ENCODE measurements around the gene LYPD6B.

Gene LYPD6B

DNA sequence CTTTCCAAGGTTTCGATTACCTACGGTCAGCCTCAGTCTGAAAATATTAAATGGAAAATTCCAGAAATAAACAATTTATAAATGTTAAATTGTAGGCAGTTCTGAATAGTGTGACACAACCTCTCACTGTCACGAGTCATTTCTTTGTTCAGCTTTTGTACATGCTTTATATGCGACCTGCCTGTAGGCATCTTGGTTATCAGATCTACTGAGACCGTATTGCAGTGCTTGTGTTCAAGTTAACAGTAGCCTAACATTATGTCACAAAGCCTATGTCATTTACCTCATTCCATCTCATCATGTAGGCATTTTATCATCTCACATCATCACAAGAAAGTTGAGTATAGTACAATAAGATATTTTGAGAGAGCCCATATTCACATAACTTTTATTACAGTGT is 77.3 kb downstream of the LYPD6B start:
- H4K20me1 ChIP-seq (ENCODE audit: insufficient read depth, low read length, poor library complexity, severe bottlenecking), result no peaks in the 10 kb centered on the region
- H3K27me3 ChIP-seq (ENCODE audit: insufficient read depth, low read length, poor library complexity, severe bottlenecking), result peaks cover 5% of the 10 kb centered on the region
- no peaks in the 10 kb centered on the region for H3K4me1 ChIP-seq (ENCODE audit: insufficient read depth, low read length, poor library complexity, severe bottlenecking)
- TF ChIP-seq, protein P1, sequence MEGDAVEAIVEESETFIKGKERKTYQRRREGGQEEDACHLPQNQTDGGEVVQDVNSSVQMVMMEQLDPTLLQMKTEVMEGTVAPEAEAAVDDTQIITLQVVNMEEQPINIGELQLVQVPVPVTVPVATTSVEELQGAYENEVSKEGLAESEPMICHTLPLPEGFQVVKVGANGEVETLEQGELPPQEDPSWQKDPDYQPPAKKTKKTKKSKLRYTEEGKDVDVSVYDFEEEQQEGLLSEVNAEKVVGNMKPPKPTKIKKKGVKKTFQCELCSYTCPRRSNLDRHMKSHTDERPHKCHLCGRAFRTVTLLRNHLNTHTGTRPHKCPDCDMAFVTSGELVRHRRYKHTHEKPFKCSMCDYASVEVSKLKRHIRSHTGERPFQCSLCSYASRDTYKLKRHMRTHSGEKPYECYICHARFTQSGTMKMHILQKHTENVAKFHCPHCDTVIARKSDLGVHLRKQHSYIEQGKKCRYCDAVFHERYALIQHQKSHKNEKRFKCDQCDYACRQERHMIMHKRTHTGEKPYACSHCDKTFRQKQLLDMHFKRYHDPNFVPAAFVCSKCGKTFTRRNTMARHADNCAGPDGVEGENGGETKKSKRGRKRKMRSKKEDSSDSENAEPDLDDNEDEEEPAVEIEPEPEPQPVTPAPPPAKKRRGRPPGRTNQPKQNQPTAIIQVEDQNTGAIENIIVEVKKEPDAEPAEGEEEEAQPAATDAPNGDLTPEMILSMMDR (conservative IDR thresholded peaks at IDR 0.05; ENCODE audit: low read length), result no peak
- TF ChIP-seq EZH2phosphoT487 (IDR thresholded peaks at IDR 0.05; ENCODE audit: borderline replicate concordance), result no peak
- no peaks in the 10 kb centered on the region for H3K9me3 ChIP-seq (ENCODE audit: insufficient read depth, low read depth, low read length)
- H3F3A ChIP-seq (ENCODE audit: low read depth), result no peaks in the 10 kb centered on the region
- no peak overlapping the region for H2AFZ ChIP-seq (ENCODE audit: low read length)
- no peaks in the 10 kb centered on the region for H3K36me3 ChIP-seq (ENCODE audit: insufficient read depth, low read length)
- no peak overlapping the region for H3K4me3 ChIP-seq (ENCODE audit: low read length, poor library complexity, severe bottlenecking)
- no peaks in the 10 kb centered on the region for H3K9me2 ChIP-seq (replicated peaks; ENCODE audit: low read depth, low read length)
- H3K4me2 ChIP-seq (ENCODE audit: low read depth, low read length, poor library complexity, severe bottlenecking), result no peak overlapping the region
- no peaks in the 10 kb centered on the region for H3K79me2 ChIP-seq (ENCODE audit: insufficient read depth, low read length)
- no peak overlapping the region for H3K9ac ChIP-seq (ENCODE audit: low read depth, low read length, poor library complexity, severe bottlenecking)

DNA sequence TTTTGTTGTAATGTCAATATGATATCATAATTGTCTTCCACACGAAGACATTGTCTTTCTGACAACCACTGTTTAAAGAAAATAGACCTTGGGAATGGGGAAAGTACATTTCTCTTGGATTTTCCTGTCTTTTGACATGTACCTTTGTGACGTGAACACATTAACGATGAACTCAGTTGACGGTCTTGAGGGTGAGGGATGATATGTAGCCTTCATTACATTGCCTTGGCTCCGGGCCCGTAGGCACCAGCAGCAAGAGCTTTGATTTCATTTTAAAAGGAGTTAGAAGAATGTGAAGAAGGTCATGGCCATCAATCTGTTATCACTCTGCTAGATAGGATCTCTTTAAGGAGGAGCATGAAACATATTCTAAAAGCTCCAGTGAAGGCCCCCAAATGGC is 80.9 kb downstream of the LYPD6B start:
- H2AFZ ChIP-seq (ENCODE audit: low read length), result no peak overlapping the region
- H3K79me2 ChIP-seq (ENCODE audit: insufficient read depth, low read length), result no peaks in the 10 kb centered on the region
- no peak for TF ChIP-seq EZH2phosphoT487 (IDR thresholded peaks at IDR 0.05; ENCODE audit: borderline replicate concordance)
- TF ChIP-seq, protein P1 (conservative IDR thresholded peaks at IDR 0.05; ENCODE audit: low read length), result no peak
- no peak overlapping the region for H3K4me3 ChIP-seq (ENCODE audit: low read length, poor library complexity, severe bottlenecking)
- no peaks in the 10 kb centered on the region for H3K9me3 ChIP-seq (ENCODE audit: insufficient read depth, low read depth, low read length)
- H3K4me2 ChIP-seq (ENCODE audit: low read depth, low read length, poor library complexity, severe bottlenecking), result no peak overlapping the region
- no peaks in the 10 kb centered on the region for H4K20me1 ChIP-seq (ENCODE audit: insufficient read depth, low read length, poor library complexity, severe bottlenecking)
- no peaks in the 10 kb centered on the region for H3K9me2 ChIP-seq (replicated peaks; ENCODE audit: low read depth, low read length)
- H3K4me1 ChIP-seq (ENCODE audit: insufficient read depth, low read length, poor library complexity, severe bottlenecking), result no peaks in the 10 kb centered on the region
- no peaks in the 10 kb centered on the region for H3F3A ChIP-seq (ENCODE audit: low read depth)
- peaks cover 11% of the 10 kb centered on the region for H3K27me3 ChIP-seq (ENCODE audit: insufficient read depth, low read length, poor library complexity, severe bottlenecking)
- H3K36me3 ChIP-seq (ENCODE audit: insufficient read depth, low read length), result no peaks in the 10 kb centered on the region
- no peak overlapping the region for H3K9ac ChIP-seq (ENCODE audit: low read depth, low read length, poor library complexity, severe bottlenecking)

DNA sequence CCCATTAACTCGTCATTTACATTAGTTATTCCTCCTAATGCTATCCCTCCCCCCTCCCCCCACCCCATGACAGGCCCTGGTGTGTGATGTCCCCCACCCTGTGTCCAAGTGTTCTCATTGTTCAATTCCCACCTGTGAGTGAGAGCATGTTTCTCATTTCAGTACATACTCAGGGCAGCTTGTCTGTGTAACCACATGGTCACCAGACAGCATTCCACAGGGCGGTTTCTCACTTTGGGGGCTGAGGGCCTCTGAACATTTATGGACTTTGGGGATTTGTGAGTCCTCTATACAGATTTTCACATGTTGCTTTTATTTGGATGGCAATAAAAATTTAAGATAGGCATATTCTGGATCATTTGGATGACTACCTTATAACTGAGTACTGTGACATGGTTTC is 84.0 kb downstream of the LYPD6B start:
- TF ChIP-seq, protein P1 (conservative IDR thresholded peaks at IDR 0.05; ENCODE audit: low read length), result no peak
- no peak for TF ChIP-seq EZH2phosphoT487 (IDR thresholded peaks at IDR 0.05; ENCODE audit: borderline replicate concordance)

More for the DNA sequence above, 84.0 kb downstream of the LYPD6B start:
- no peaks in the 10 kb centered on the region for H3F3A ChIP-seq (ENCODE audit: low read depth)
- no peaks in the 10 kb centered on the region for H3K79me2 ChIP-seq (ENCODE audit: insufficient read depth, low read length)
- no peak overlapping the region for H3K4me2 ChIP-seq (ENCODE audit: low read depth, low read length, poor library complexity, severe bottlenecking)
- H3K9ac ChIP-seq (ENCODE audit: low read depth, low read length, poor library complexity, severe bottlenecking), result no peak overlapping the region
- no peaks in the 10 kb centered on the region for H3K9me3 ChIP-seq (ENCODE audit: insufficient read depth, low read depth, low read length)
- no peak overlapping the region for H3K4me3 ChIP-seq (ENCODE audit: low read length, poor library complexity, severe bottlenecking)
- peaks cover 41% of the 10 kb centered on the region for H3K27me3 ChIP-seq (ENCODE audit: insufficient read depth, low read length, poor library complexity, severe bottlenecking)
- no peaks in the 10 kb centered on the region for H3K9me2 ChIP-seq (replicated peaks; ENCODE audit: low read depth, low read length)
- no peaks in the 10 kb centered on the region for H3K36me3 ChIP-seq (ENCODE audit: insufficient read depth, low read length)
- H3K4me1 ChIP-seq (ENCODE audit: insufficient read depth, low read length, poor library complexity, severe bottlenecking), result no peaks in the 10 kb centered on the region
- no peaks in the 10 kb centered on the region for H4K20me1 ChIP-seq (ENCODE audit: insufficient read depth, low read length, poor library complexity, severe bottlenecking)
- no peak overlapping the region for H2AFZ ChIP-seq (ENCODE audit: low read length)

Data from Loucy (cell line).